GM18502 (cell line): Measurements from ENCODE around the gene RYR1.

Experiments
- ATAC-seq: cut with Tn5 transposase; IDR thresholded peaks from one replicate; pipeline ENCODE4 v1.9.1; 2021; ENCODE audit warnings: mild to moderate bottlenecking; ENCODE audit not compliant: unreplicated experiment, poor library complexity

RYR1 gene

DNA sequence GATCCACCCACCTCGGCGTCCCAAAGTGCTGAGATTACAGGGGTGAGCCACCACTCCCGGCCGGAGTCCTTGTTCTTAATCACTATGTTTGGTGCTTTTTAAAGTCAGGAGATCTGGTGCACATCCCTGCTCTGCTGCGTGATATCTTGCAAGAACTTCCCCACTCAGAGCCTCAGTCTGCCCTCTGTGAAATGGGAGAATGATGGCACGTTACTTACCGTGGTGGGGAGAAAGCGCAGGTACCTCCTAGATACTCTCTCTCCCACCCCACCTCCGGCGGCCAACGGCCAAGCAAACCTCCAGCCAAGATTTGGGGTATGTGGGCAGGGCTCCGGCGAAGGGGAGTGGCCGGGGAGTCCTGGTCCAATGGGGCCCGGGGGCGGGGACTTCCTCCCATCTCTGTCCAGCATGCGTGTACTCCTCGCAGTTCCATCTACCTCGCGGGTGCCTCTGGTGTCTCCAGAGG lies at the start of gene RYR1:
RYR1 (plus strand) TSS at position 424 of the 466 bp plus-strand sequence. CDS start 139 bp downstream, outside the sequence.
- no peak for ATAC-seq

GRCh38 chr19:38383743-38384142 lies 49.7 kb upstream of the RYR1 start:
- ATAC-seq: no peak

DNA sequence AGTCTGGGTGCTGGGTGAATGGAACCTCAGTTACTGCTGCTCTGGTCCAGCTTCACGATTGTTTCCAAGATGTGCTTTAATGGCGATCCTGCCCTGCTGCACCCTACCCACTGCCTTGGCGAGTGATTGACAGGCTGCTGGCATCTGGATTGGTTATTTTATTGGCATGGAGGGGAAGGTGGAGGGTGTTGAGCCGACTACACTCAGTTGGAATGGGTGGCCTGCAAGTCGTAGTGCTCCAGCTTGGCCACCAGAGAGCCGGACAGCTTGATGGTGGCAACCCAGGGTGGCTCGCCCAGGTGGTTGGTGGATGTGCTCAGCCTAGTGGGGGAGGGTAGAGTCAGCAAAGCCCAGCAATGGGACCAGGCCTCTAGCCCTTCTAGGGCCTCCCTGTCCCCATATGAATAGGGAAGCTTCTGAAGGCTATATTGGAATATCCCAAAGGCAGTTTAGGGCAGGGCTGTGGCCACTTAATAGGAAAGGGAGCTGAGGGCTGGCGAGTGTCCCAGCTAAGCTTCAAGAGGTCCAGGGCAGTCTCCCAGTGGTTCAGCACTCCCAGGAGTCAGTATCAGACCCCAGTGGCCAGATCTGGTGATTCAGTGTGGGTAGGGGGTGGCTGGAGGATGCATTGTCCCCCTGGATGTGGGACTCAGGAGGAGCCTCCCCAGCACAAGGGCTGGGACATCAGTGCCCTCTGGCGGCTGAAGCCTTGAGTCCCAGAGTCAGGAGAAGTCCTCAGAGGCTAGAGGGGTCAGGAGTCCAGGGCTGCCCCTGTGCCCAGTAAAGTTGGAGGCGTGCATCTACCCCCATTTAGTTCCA lies 49.1 kb upstream of the RYR1 start:
- ATAC-seq: no peak

DNA sequence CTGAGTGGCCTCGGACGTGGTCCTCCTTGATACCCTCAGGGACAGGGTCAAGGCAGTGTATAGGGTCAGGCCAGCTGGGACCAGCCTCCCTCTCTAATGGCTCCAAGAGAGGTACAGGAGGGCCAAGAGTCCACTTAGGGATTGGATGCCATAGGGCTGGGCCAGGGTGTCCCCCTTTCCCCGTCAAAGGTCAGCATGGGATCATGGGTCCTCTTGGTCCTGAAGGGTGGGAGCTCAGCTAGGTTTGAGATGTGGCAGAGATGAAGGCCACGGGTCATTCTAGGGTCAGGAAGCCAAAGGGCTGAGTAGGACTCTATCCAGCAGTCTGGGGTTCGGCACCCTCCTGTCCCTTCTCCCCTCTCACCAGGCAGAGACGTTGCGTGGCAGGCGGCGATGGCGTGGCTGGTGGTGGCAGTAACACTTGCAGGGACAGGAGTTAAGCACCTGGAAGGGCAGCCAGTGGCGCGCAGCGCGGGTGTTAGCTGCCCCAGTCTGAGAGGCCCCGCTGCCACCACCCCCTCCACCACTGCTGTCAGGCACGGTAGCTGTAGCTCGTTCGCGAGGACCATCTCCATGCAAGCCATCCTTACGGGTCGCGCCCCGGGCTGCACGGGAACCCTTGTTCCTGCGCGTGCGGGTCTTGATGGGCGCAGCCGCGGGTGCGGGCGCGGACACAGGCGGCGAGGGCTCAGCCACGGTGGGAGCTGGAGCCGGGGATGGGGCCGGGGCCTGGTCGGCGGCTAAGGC lies 48.3 kb upstream of the RYR1 start:
- no peak for ATAC-seq

GRCh38 chr19:38385804-38386257 lies 47.7 kb upstream of the RYR1 start:
- no peak for ATAC-seq

DNA sequence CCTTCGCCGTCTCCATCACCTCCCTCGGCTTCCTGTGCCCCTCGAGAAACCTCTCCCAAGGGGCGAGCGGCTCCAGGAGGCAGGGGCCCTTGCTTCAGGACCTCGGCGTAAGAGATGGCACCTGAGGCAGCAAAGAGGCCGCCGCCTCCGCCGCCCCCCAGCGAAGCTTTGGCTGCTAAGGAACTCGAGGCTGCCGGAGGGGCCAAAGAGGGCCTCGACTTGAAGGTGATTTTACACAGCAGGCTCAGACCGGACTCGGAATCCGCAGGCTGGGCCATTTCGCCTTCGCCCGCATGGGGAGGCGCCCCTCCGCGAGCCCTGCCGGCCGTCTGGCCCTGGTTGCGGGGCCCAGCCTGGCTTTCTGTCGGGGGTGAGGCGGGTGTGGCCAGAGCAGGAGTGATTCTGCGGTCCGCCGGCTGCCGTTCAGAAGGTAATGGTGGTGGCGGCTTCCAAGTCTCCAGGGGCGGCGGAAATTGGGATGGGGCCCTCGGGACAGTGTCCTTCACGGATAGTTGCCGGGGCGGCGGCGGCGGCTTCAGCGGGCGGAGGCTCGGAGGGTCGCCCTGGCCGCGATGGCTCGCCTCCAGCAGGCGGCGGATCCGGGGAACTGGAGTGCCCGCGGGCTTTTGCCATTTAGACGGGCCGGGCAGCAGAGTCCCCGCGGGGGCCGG lies 47.1 kb upstream of the RYR1 start:
- ATAC-seq: no peak

GRCh38 chr19:38386971-38387549 lies 46.4 kb upstream of the RYR1 start:
- ATAC-seq: no peak

DNA sequence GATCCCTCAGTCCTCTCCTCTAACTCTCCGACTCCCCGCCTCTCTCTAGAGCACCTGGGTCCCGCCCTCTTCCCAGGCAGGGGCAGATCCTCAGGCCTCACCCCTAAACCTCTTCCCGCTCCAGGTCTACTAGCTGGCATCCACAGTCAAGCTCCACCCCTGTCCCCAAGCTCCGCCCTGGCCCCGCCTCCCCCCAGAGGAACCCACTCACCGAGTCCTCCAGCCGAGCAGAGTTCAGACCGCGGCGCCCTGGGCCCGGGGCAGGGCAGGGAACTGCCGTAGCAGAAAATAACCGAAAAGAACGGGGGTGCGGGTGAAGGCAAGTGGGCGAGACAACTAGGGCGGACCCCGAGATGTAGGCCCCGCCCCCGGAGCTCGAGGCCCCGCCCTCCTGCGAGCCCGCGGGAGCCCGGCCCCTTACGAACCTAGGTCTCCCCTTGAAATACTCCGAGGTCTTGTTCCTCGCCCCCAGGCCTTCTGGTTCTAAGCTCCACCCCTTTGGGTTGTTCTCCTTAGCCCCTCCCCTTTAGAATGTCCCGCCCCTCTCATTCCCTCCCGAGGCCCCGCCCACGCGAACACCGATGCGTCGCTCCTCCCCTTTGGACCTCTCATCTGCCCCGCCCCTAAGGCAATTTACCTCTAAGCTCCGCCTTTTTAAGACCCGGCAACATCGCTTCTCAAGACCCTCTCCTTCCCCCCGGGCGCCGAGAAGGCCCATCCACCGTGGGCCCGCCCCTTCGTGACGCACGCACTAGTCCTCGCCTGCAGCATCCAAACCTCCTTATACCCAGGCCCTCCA lies 45.7 kb upstream of the RYR1 start, which contains the start of gene GGN:
GGN (minus strand) TSS at position 485 of the 799 bp plus-strand sequence. CDS start 773 bp downstream, outside the sequence.
- ATAC-seq: peak; percentile 52

DNA sequence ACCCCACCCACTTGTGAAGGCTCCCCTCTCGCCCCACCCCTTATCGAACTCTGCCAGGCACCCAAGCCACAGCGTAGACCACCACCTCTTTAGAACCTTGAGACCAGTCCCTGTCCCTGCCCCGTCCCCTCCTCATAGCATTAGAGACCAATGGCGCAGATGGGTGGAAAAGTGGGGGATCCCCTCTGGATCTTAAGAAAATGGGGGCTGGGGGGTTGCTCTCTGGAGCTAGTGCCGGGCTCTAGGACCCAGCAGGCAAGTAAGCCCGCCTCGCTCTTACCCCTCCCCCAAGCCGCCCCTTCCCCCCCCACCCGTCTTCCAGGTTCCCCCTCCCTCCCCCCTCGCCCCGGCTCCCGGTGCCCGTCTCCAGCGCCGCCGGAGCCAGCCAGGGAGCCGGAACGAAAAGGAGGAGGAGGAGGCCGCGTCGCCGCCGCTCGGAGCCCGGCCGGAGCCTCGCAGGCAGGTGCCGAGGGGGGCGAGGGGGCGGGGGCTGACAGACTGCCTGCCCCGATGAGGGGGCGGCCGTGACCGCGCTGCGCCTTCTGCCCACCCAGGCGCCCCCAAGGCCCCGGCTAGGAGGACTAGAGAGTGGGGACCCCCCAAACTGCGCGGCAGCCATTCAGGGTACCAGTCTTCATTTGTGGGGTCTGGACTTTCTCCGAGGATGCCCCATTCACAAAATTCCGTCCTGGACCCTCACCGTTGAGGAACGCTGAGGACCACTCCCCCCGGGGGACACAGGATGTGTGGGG lies 45.0 kb upstream of the RYR1 start, which contains the start of gene SPRED3:
SPRED3 (plus strand) TSS at position 349 of the 752 bp plus-strand sequence. CDS start 1,606 bp downstream, outside the sequence.
- no peak for ATAC-seq

DNA sequence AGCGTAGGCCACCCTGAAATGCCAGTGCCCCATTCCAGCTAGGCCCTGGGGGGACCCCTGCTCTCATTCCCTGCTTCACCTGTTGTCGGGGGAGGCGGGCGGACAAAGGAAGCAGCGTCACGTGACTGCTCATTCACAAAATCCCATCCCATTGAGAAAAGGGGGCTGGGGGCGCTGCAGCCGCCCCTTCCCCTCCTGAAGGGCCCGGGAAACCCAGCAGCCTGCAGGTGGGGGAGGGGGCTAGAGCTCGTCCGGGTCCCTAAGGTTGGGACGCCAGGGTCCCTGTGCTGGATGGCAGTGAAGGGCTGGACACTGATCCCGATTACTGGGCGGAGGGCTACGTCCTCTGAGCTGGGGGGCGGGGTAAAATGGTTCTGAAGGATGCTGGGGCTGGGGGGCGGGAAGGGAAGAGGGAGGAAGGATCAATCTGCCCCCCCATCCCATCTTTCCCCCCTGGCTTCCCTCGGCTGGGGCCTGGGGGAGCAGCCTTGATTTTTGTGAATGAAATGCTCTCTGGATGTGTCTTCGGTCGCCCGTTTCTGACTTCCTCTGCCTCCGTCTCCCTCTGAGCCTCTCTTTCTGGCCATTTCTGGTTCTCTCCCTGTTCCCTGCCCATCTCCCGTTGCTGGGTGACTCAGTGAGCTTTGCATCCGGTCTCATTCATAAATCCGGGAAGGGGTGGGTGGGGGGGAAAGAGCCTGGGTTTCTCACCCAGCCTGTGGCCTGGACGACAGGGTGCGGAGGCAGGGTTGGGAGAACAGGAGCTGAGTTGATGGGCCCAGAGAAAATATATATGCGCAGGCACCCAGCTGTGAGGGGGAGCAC lies 44.2 kb upstream of the RYR1 start:
- ATAC-seq: no peak

- no peak for ATAC-seq
Observed at GRCh38 chr19:38389957-38390924, 43.2 kb upstream of the RYR1 start.

DNA sequence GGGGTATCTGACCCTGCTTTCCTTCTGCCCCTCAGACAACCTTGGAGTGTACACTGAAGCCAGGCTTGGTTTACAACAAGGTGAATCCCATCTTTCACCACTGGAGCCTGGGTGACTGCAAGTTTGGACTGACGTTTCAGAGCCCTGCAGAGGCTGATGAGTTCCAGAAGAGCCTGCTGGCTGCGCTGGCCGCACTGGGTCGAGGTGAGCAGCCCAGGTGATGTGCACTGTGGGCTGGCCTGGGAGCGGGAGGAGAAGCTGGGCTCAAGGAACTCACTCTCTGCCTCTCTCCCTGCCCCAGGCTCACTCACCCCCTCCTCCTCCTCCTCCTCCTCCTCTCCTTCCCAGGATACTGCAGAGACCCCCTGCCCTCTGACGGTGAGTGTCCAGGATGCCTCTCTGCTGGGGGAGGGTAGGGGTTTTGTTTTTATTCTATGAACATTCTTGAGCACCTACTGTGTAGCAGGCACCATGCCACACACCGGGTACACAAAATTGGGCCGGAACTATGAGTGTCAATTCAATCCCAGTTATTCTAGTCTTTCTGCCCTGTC lies 41.5 kb upstream of the RYR1 start:
- ATAC-seq: no peak

GRCh38 chr19:38392707-38393308 lies 40.7 kb upstream of the RYR1 start:
- ATAC-seq: no peak

DNA sequence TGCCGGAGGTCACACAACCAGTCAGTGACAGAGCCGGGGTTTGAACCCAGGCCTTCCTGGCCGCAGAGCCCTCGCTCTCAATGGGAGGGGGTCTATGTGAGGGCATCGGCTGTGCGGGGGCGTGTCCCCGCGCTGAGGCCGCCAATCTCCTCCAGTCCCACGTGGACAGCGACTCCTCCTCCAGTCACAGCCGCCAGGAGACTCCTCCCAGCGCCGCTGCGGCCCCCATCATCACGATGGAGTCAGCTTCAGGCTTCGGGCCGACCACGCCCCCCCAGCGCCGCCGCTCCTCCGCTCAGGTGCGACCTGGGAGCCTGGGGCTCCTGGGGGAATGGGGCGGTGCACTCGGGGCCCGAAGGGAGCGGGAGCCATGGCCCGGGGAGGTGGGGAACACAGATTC lies 39.0 kb upstream of the RYR1 start:
- ATAC-seq: no peak

- ATAC-seq: no peak
Observed at GRCh38 chr19:38395381-38396114, 37.9 kb upstream of the RYR1 start.
